ENCODE data around the gene FABP3. TPM values are rescaled to one million over a fixed set of nuclear protein-coding genes. Genes with fewer than 3 reads are reported as not detected.

The FABP3 gene
- total RNA-seq, 2 experiments from 2014 or later, result not detected

DNA sequence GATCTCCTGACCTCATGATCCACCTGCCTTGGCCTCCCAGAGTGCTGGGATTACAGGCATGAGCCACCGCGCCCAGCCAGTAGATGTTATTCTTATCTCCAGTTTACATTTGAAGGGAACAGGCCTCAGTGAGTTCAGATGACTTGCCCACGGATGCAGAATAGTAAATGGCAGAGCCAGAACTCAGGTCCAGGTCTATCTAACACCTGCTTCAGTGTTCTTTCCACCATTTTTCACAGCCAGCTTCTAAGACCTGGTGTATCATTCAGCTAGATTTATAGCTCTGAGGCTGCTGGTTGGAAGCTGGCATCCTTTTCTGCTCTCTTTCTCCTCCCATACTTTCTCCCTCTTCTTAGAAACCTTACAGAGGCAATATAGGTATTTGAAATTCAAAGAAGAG lies 10.8 kb downstream of the FABP3 start:
- ChIA-PET POLR2A (interaction anchor here (0.5 kb wide), 1 partner anchor 131 kb away, joined by 3 read pairs; no protein-coding TSS in a partner anchor), CTCF (ENCODE audit: unreplicated experiment) (no interaction called here)
- no peak for DNase-seq (ENCODE audit: low spot score)
- H2AFZ ChIP-seq (ENCODE audit: low read length), result no peak overlapping the region
- no peak overlapping the region for H3K4me2 ChIP-seq (ENCODE audit: low read length)
- H3K9me3 ChIP-seq (ENCODE audit: low read length), result no peaks in the 10 kb centered on the region
- H4K20me1 ChIP-seq (ENCODE audit: insufficient read depth, low read length), result no peaks in the 10 kb centered on the region
- no peaks in the 10 kb centered on the region for H3K79me2 ChIP-seq (ENCODE audit: insufficient read depth, low read depth, low read length)
- no peaks in the 10 kb centered on the region for H3K4me1 ChIP-seq (ENCODE audit: insufficient read depth, low read length, poor library complexity, severe bottlenecking)
- H3K36me3 ChIP-seq (ENCODE audit: insufficient read depth, low read length), result peaks cover 36% of the 10 kb centered on the region; the same call in 1 of the 2 replicates
- H3K27ac ChIP-seq (ENCODE audit: low read depth, low read length, poor library complexity, severe bottlenecking), result no peak overlapping the region
- BruUV-seq (replicated peaks), result no TSS peak
- no peaks in the 10 kb centered on the region for H3K9me2 ChIP-seq (ENCODE audit: insufficient read depth, low read length)
- no peak for TF ChIP-seq EZH2phosphoT487 (IDR thresholded peaks at IDR 0.05; ENCODE audit: borderline replicate concordance, low read depth, low read length)
- intact Hi-C loops (cut with micrococcal nuclease; ENCODE audit: unreplicated experiment), result no loop called here
- no peak overlapping the region for H3K4me3 ChIP-seq (ENCODE audit: low read depth, low read length, poor library complexity, severe bottlenecking)

GRCh38 chr1:31361607-31362006 lies 11.3 kb downstream of the FABP3 start:
- Histone ChIP-seq H3K4me3 (ENCODE audit: low read depth, low read length, poor library complexity, severe bottlenecking) (no peak overlapping the region), H4K20me1 (ENCODE audit: insufficient read depth, low read length) (no peaks in the 10 kb centered on the region), H3K36me3 (ENCODE audit: insufficient read depth, low read length) (peaks cover 38% of the 10 kb centered on the region; the same call in 1 of the 2 replicates), H3K27ac (ENCODE audit: low read depth, low read length, poor library complexity, severe bottlenecking) (no peak overlapping the region), H3K79me2 (ENCODE audit: insufficient read depth, low read depth, low read length) (no peaks in the 10 kb centered on the region), H3K9me2 (ENCODE audit: insufficient read depth, low read length) (no peaks in the 10 kb centered on the region), H3K4me1 (ENCODE audit: insufficient read depth, low read length, poor library complexity, severe bottlenecking) (no peaks in the 10 kb centered on the region), H3K9me3 (ENCODE audit: low read length) (no peaks in the 10 kb centered on the region), H3K4me2 (ENCODE audit: low read length) (no peak overlapping the region), H2AFZ (ENCODE audit: low read length) (no peak overlapping the region)
- DNase-seq (ENCODE audit: low spot score), result no peak
- no peak for TF ChIP-seq EZH2phosphoT487 (IDR thresholded peaks at IDR 0.05; ENCODE audit: borderline replicate concordance, low read depth, low read length)
- TF ChIP-seq, protein P1, sequence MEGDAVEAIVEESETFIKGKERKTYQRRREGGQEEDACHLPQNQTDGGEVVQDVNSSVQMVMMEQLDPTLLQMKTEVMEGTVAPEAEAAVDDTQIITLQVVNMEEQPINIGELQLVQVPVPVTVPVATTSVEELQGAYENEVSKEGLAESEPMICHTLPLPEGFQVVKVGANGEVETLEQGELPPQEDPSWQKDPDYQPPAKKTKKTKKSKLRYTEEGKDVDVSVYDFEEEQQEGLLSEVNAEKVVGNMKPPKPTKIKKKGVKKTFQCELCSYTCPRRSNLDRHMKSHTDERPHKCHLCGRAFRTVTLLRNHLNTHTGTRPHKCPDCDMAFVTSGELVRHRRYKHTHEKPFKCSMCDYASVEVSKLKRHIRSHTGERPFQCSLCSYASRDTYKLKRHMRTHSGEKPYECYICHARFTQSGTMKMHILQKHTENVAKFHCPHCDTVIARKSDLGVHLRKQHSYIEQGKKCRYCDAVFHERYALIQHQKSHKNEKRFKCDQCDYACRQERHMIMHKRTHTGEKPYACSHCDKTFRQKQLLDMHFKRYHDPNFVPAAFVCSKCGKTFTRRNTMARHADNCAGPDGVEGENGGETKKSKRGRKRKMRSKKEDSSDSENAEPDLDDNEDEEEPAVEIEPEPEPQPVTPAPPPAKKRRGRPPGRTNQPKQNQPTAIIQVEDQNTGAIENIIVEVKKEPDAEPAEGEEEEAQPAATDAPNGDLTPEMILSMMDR (conservative IDR thresholded peaks at IDR 0.05; ENCODE audit: low read length), result no peak
- POLR2A ChIA-PET, result no interaction called here
- no TSS peak for BruUV-seq (replicated peaks)
- CTCF ChIA-PET (ENCODE audit: unreplicated experiment), result no interaction called here
- intact Hi-C loops (cut with micrococcal nuclease; ENCODE audit: unreplicated experiment), result no loop called here

DNA sequence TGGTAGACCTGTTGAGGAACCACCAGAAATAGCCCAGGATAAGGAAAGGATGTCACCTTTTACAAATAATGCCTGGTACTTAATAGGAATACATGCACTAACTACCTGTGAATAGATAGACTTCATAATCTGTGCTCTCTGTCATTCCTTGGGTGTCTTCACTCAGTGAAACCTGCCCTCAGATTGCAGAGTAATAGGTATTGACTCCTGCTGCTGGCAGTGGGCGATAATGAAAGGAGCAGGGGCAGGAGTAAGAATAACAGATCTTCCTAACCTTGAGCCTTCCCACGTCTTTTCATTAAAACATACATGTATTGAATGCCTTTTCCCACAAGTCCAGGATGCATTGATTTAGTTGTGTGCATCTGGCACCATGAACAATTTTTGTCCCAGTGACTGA lies 16.4 kb downstream of the FABP3 start:
- BruUV-seq (replicated peaks), result no TSS peak

More for the DNA sequence above, 16.4 kb downstream of the FABP3 start:
- Histone ChIP-seq H2AFZ (ENCODE audit: low read length) (no peak overlapping the region), H3K36me3 (ENCODE audit: insufficient read depth, low read length) (peaks cover 52% of the 10 kb centered on the region), H3K9me3 (ENCODE audit: low read length) (no peaks in the 10 kb centered on the region), H3K4me2 (ENCODE audit: low read length) (no peak overlapping the region), H4K20me1 (ENCODE audit: insufficient read depth, low read length) (no peaks in the 10 kb centered on the region), H3K4me3 (ENCODE audit: low read depth, low read length, poor library complexity, severe bottlenecking) (no peak overlapping the region), H3K27ac (ENCODE audit: low read depth, low read length, poor library complexity, severe bottlenecking) (no peak overlapping the region), H3K79me2 (ENCODE audit: insufficient read depth, low read depth, low read length) (no peaks in the 10 kb centered on the region), H3K4me1 (ENCODE audit: insufficient read depth, low read length, poor library complexity, severe bottlenecking) (no peaks in the 10 kb centered on the region), H3K9me2 (ENCODE audit: insufficient read depth, low read length) (no peaks in the 10 kb centered on the region)
- POLR2A ChIA-PET, result interaction anchor here (0.6 kb wide), 1 partner anchor 799 kb away, joined by 4 read pairs; no protein-coding TSS in a partner anchor
- intact Hi-C loops (cut with micrococcal nuclease; ENCODE audit: unreplicated experiment), result no loop called here
- TF ChIP-seq, protein P1 (conservative IDR thresholded peaks at IDR 0.05; ENCODE audit: low read length), result no peak
- TF ChIP-seq EZH2phosphoT487 (IDR thresholded peaks at IDR 0.05; ENCODE audit: borderline replicate concordance, low read depth, low read length), result no peak
- no peak for DNase-seq (ENCODE audit: low spot score)
- CTCF ChIA-PET (ENCODE audit: unreplicated experiment), result no interaction called here
